Testis (tissue), 2 donors: ENCODE measurements around the gene R3HDM4.

Experiments
- POLR2A ChIP-seq: fragments of 450-650 bp; IDR thresholded peaks from one replicate; pipeline ENCODE4 v1.6.1; 2017; ENCODE audit warnings: antibody characterized with exemption, mild to moderate bottlenecking, moderate library complexity
- TF ChIP-seq, protein P1 (sequence below), 3 experiments: fragments of 450-650 bp in 2 of 3; fragments of 200-600 bp in 1 of 3; sonication (generic) in 1 of 3; IDR thresholded peaks; one replicate each; pipeline ENCODE4 v1.5.1; 2016 to 2019; ENCODE audit warnings: antibody characterized with exemption in 3 of 3, mild to moderate bottlenecking in 2 of 3, moderate library complexity in 1 of 3

DNA sequence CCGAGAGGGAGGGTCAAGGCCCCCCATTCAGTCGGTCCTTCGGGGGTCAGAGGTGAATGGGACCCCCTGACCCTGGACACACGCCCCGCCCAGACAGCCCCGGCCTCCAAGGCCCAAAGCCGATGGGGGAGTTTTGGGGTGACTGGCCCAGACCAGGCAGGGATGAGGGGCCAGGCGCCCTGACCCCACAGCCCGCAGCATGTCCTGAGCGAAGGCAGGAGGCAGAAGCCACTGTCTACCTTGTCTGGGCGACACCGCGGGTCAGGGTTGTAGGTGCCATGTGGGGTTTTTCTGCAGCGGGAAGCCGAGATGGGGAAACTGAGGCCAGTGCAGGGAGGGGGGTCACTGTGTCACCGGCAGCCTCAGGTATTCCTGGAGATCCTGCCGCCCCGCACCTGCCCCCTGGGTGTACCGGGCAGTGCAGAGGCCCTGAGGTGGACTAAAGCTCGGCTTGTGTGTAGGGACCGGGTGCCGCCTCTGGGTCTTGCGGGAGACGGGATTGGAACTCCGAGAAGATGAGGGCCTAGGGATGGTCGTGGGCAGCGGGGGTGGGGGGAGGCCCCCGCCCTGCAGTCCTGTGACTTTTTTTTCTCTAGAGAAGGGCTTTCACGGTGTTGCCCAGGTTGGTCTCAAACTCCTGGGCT lies 21.3 kb upstream of the R3HDM4 start:
- TF ChIP-seq, protein P1, sequence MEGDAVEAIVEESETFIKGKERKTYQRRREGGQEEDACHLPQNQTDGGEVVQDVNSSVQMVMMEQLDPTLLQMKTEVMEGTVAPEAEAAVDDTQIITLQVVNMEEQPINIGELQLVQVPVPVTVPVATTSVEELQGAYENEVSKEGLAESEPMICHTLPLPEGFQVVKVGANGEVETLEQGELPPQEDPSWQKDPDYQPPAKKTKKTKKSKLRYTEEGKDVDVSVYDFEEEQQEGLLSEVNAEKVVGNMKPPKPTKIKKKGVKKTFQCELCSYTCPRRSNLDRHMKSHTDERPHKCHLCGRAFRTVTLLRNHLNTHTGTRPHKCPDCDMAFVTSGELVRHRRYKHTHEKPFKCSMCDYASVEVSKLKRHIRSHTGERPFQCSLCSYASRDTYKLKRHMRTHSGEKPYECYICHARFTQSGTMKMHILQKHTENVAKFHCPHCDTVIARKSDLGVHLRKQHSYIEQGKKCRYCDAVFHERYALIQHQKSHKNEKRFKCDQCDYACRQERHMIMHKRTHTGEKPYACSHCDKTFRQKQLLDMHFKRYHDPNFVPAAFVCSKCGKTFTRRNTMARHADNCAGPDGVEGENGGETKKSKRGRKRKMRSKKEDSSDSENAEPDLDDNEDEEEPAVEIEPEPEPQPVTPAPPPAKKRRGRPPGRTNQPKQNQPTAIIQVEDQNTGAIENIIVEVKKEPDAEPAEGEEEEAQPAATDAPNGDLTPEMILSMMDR (IDR thresholded peaks at IDR 0.05): no peak
- TF ChIP-seq POLR2A: no peak
